IMR-90 (cell line): ENCODE data around the gene TMEM86B. TPM values are rescaled to one million over a fixed set of nuclear protein-coding genes. Genes with fewer than 3 reads are reported as not detected.

Experiments used
- ATAC-seq: fragments of 200-7000 bp; cut with Tn5 transposase; 2 replicates; pipeline ENCODE4 v1.9.1; 2020; ENCODE audit warnings: low read depth, mild to moderate bottlenecking, moderate library complexity
- BruUV-seq: library from RNA; stranded (reverse); fragments of 400-500 nt; replicated peaks from 2 replicates; lab custom pipeline; 2021; lab: Mats Ljungman, UMichigan
- CTCF ChIA-PET: fragments of 300-600 bp; formaldehyde crosslinking; extraction: SDS; loops from one replicate; lab custom pipeline; 2021; ENCODE audit warnings: antibody characterized with exemption; lab: Yijun Ruan, JAX
- POLR2A ChIA-PET: fragments of 300-600 bp; sonication (Branson Sonifier 250); formaldehyde crosslinking; loops from one replicate; lab custom pipeline; 2022; ENCODE audit warnings: antibody characterized with exemption; ENCODE audit not compliant: unreplicated experiment; lab: Charles Lee
- DNase-seq: peaks from one replicate; pipeline ENCODE4 v3.0.0; 2013
- H2AFZ ChIP-seq: replicated peaks from 2 replicates; pipeline ENCODE3; 2013; ENCODE audit warnings: low read length, mild to moderate bottlenecking; ENCODE audit not compliant: poor library complexity
- H2AK5ac ChIP-seq: 2 replicates; pipeline ENCODE4 v1.6.1; 2013; ENCODE audit warnings: low read depth, low read length, inconsistent platforms
- H2AK9ac ChIP-seq: replicated peaks from 2 replicates; pipeline ENCODE3; 2013; ENCODE audit warnings: mild to moderate bottlenecking, low read depth, low read length, moderate library complexity; ENCODE audit not compliant: poor library complexity
- H2BK120ac ChIP-seq: 2 replicates; pipeline ENCODE4 v1.6.1; 2013; ENCODE audit warnings: low read depth, low read length, inconsistent platforms
- H2BK15ac ChIP-seq: 3 replicates; pipeline ENCODE4 v1.6.1; 2013; ENCODE audit warnings: low read depth, low read length, inconsistent platforms
- H2BK20ac ChIP-seq: 2 replicates; pipeline ENCODE4 v1.6.1; 2013; ENCODE audit warnings: low read depth, mild to moderate bottlenecking, inconsistent platforms, low read length, moderate library complexity
- H2BK5ac ChIP-seq: 2 replicates; pipeline ENCODE4 v1.6.1; 2013; ENCODE audit warnings: mild to moderate bottlenecking, low read depth, low read length, inconsistent platforms; ENCODE audit not compliant: poor library complexity, severe bottlenecking
- H3K14ac ChIP-seq: replicated peaks from 2 replicates; pipeline ENCODE4 v1.6.1; 2013; ENCODE audit warnings: low read depth, low read length, inconsistent platforms
- H3K18ac ChIP-seq: 2 replicates; pipeline ENCODE4 v1.6.1; 2013; ENCODE audit warnings: low read depth, low read length, control low read depth
- H3K23ac ChIP-seq: 2 replicates; pipeline ENCODE4 v1.6.1; 2013; ENCODE audit warnings: low read depth, low read length, inconsistent platforms
- H3K27ac ChIP-seq: 2 replicates; pipeline ENCODE4 v1.5.1; 2013; ENCODE audit warnings: mild to moderate bottlenecking, control low read depth, low read length; ENCODE audit not compliant: insufficient read depth
- H3K27me3 ChIP-seq: 2 replicates; pipeline ENCODE4 v1.6.1; 2013; ENCODE audit warnings: low read length; ENCODE audit not compliant: control insufficient read depth, insufficient read depth
- H3K36me3 ChIP-seq: 2 replicates; pipeline ENCODE4 v1.6.1; 2013; ENCODE audit warnings: low read length, mixed read lengths; ENCODE audit not compliant: control insufficient read depth, insufficient read depth
- H3K4ac ChIP-seq: 2 replicates; pipeline ENCODE4 v1.6.1; 2013; ENCODE audit warnings: low read depth, low read length, inconsistent platforms
- H3K4me1 ChIP-seq: 2 replicates; pipeline ENCODE4 v1.6.1; 2013; ENCODE audit warnings: low read length, mixed read lengths; ENCODE audit not compliant: control insufficient read depth, insufficient read depth
- H3K4me2 ChIP-seq: 2 replicates; pipeline ENCODE4 v1.6.1; 2013; ENCODE audit warnings: low read depth, mild to moderate bottlenecking, control low read depth, low read length, moderate library complexity
- H3K4me3 ChIP-seq: 2 replicates; pipeline ENCODE4 v1.5.1; 2013; ENCODE audit warnings: low read depth, mild to moderate bottlenecking, control low read depth, low read length, moderate library complexity; ENCODE audit not compliant: insufficient read depth
- H3K56ac ChIP-seq: 2 replicates; pipeline ENCODE4 v1.6.1; 2013; ENCODE audit warnings: low read length, inconsistent platforms; ENCODE audit not compliant: insufficient read depth; ENCODE audit errors: extremely low read depth
- H3K79me1 ChIP-seq, 2 experiments: 2 replicates each; pipeline ENCODE4 v1.6.1; 2013; ENCODE audit warnings: low read length in 2 of 2, inconsistent platforms in 1 of 2, low read depth in 1 of 2
- H3K9ac ChIP-seq: 2 replicates; pipeline ENCODE4 v1.6.1; 2013; ENCODE audit warnings: low read depth, low read length, control low read depth
- H3K9me1 ChIP-seq: 2 replicates; pipeline ENCODE4 v1.6.1; 2013; ENCODE audit warnings: low read length, inconsistent platforms; ENCODE audit not compliant: insufficient read depth
- H3K9me3 ChIP-seq: 2 replicates; pipeline ENCODE4 v1.6.1; 2013; ENCODE audit warnings: low read length; ENCODE audit not compliant: control insufficient read depth, insufficient read depth
- H4K20me1 ChIP-seq: 2 replicates; pipeline ENCODE4 v1.6.1; 2013; ENCODE audit warnings: low read length, inconsistent platforms; ENCODE audit not compliant: insufficient read depth
- H4K5ac ChIP-seq: 2 replicates; pipeline ENCODE4 v1.6.1; 2013; ENCODE audit warnings: mild to moderate bottlenecking, low read depth, low read length, control low read depth
- H4K8ac ChIP-seq, 2 experiments: 2 replicates each; pipeline ENCODE4 v1.6.1; 2013; ENCODE audit warnings: low read depth in 2 of 2, low read length in 2 of 2, control low read depth in 1 of 2, inconsistent platforms in 1 of 2
- H4K91ac ChIP-seq: 2 replicates; pipeline ENCODE4 v1.6.1; 2013; ENCODE audit warnings: low read depth, low read length, inconsistent platforms; ENCODE audit not compliant: insufficient read depth
- CHD1 ChIP-seq: IDR thresholded peaks from 2 replicates; pipeline ENCODE4 v1.6.1; 2012; ENCODE audit warnings: low read depth, low read length, improper control_type of control experiment
- CTCF ChIP-seq: conservative IDR thresholded peaks from 2 replicates; pipeline ENCODE4 v1.5.1; 2012; ENCODE audit warnings: mild to moderate bottlenecking, low read depth, low read length, improper control_type of control experiment
- ELK1 ChIP-seq: fragments of 150-350 bp; IDR thresholded peaks from 2 replicates; pipeline ENCODE4 v1.6.1; 2016; ENCODE audit warnings: low read depth, mild to moderate bottlenecking, low read length, moderate library complexity, borderline replicate concordance
- MAFK ChIP-seq: IDR thresholded peaks from 2 replicates; pipeline ENCODE4 v1.6.1; 2012; ENCODE audit warnings: low read depth, low read length, improper control_type of control experiment
- NFE2L2 ChIP-seq: fragments of 150-350 bp; IDR thresholded peaks from 2 replicates; pipeline ENCODE4 v1.6.1; 2016; ENCODE audit warnings: low read depth, mild to moderate bottlenecking, low read length
- RCOR1 ChIP-seq: IDR thresholded peaks from 2 replicates; pipeline ENCODE4 v1.6.1; 2012; ENCODE audit warnings: mild to moderate bottlenecking, low read length, improper control_type of control experiment; ENCODE audit not compliant: insufficient replicate concordance
- RFX5 ChIP-seq: IDR thresholded peaks from 2 replicates; pipeline ENCODE4 v1.8.0; 2012; ENCODE audit warnings: low read depth, mild to moderate bottlenecking, low read length, moderate library complexity
- WGBS, 2 experiments: methylation state at CpG; one replicate each; pipeline versions ENCODE4 v1.1.5 to v1.1.7; 2013; ENCODE audit warnings: missing lambda C conversion rate in 2 of 2; ENCODE audit not compliant: insufficient read length in 1 of 2; ENCODE audit errors: extremely low coverage in 2 of 2; 5-methylcytosine and 5-hydroxymethylcytosine counted together
- dilution Hi-C: fragments of 300-500 bp; cut with HindIII; formaldehyde crosslinking; loops from one replicate; pipeline ENCODE4 v1.14.3; 2018; ENCODE audit warnings: low sequenced_read_pairs; ENCODE audit not compliant: unreplicated experiment
- in situ Hi-C: fragments of 300-500 bp; cut with MboI; formaldehyde crosslinking; loops from 3 replicates; pipeline ENCODE4 v1.14.3; 2019; ENCODE audit warnings: low sequenced_read_pairs, inconsistent platforms, mixed read lengths
- intact Hi-C: fragments of 100-400 bp; cut with micrococcal nuclease; formaldehyde crosslinking; loops from 2 replicates; pipeline ENCODE4 v1.10.0; 2022
- polyA plus RNA-seq, 3 experiments: library from polyadenylated mRNA; depleted of rRNA; stranded (reverse); fragments of >200 nt; gene quantifications; 2 replicates each; pipeline ENCODE4 v1.2.3, GENCODE V29; 2012; ENCODE audit warnings: low replicate concordance in 1 of 3
- total RNA-seq: library from RNA; depleted of rRNA; stranded (reverse); fragments of >200 nt; gene quantifications from 2 replicates; pipeline ENCODE4 v1.2.3, GENCODE V29; 2012

The TMEM86B gene
- total and polyA plus RNA-seq, 2 of the 4 experiments (the other 2 are of a cell fraction): 0.18 to 2.4 TPM

GRCh38 chr19:55253842-55254624 is 25.5 kb upstream of the TMEM86B start (continued):
- TF ChIP-seq RFX5: no peak

GRCh38 chr19:55252760-55253663 is 24.4 kb upstream of the TMEM86B start:
- no peak overlapping the region for H3K23ac ChIP-seq
- no peak overlapping the region for H3K9ac ChIP-seq
- BruUV-seq: no TSS peak
- H4K5ac ChIP-seq: no peak overlapping the region
- H3K4ac ChIP-seq: no peak overlapping the region
- ChIA-PET POLR2A (no interaction called here), CTCF (no interaction called here)
- no peak overlapping the region for H4K91ac ChIP-seq
- no peak overlapping the region for H2AFZ ChIP-seq
- no peak overlapping the region for H3K14ac ChIP-seq
- H2AK9ac ChIP-seq: no peak overlapping the region
- in situ Hi-C loops: no loop called here
- ATAC-seq (no peak), DNase-seq (no peak)
- no peak overlapping the region for H2BK120ac ChIP-seq
- H2BK5ac ChIP-seq: no peak overlapping the region
- no peak overlapping the region for H2BK20ac ChIP-seq
- no peak overlapping the region for H3K4me2 ChIP-seq
- no peak overlapping the region for H2AK5ac ChIP-seq
- no peak overlapping the region for H3K4me3 ChIP-seq
- no peak overlapping the region for H3K18ac ChIP-seq
- no peaks in the 10 kb centered on the region for H3K9me3 ChIP-seq
- H4K8ac ChIP-seq: no peak overlapping the region
- H3K27me3 ChIP-seq: no peaks in the 10 kb centered on the region
- H3K27ac ChIP-seq: no peak overlapping the region
- peaks cover 1% of the 10 kb centered on the region; the same call in 1 of the 2 replicates for H3K36me3 ChIP-seq
- peaks cover 100% of the 10 kb centered on the region for H4K20me1 ChIP-seq
- H3K9me1 ChIP-seq: peaks cover 45% of the 10 kb centered on the region
- peaks cover 15% of the 10 kb centered on the region for H3K4me1 ChIP-seq
- WGBS, 2 experiments: 97% methylated on average over 11 of the region's 21 CpGs; no CpG with 5 or more reads in 1 of the 2 experiments
- dilution Hi-C loops: no loop called here
- no peak overlapping the region for H2BK15ac ChIP-seq
- intact Hi-C loops: no loop called here
- H3K56ac ChIP-seq: no peak overlapping the region
- TF ChIP-seq ELK1: no peak
- no peak for TF ChIP-seq NFE2L2
- no peak for TF ChIP-seq MAFK
- TF ChIP-seq CTCF: no peak
- TF ChIP-seq RCOR1: no peak
- no peak for TF ChIP-seq CHD1
- H3K79me1 ChIP-seq: peaks cover 6 to 94% of the 10 kb centered on the region in 2 experiments
